GM18526 (cell line): ENCODE results near the gene CNTLN.

Source experiments
- POLR2A ChIP-seq: IDR thresholded peaks from 3 replicates; pipeline ENCODE4 v1.6.1; 2011; ENCODE audit not compliant: insufficient read length; ENCODE audit errors: extremely low read depth

CNTLN gene

DNA sequence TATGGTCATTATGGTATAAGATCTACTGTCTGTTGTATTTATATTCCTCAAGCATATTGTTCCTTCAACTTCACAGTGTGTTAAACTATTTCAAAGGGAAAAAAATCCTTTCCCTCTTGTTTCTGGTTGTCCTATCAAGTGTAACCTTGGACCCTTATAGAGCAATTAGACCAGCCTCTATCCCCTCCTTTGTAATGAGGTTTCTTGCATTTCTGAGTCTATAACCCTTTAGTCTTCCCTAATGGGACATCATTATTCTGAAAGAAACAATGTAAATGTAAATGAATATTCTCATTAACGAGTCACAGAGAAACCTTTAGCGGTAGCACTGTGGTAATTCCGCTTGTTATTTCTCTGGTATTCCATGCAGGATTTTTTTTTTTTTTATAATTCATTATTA, 197.3 kb downstream of the CNTLN start:
- TF ChIP-seq POLR2A: no peak

DNA sequence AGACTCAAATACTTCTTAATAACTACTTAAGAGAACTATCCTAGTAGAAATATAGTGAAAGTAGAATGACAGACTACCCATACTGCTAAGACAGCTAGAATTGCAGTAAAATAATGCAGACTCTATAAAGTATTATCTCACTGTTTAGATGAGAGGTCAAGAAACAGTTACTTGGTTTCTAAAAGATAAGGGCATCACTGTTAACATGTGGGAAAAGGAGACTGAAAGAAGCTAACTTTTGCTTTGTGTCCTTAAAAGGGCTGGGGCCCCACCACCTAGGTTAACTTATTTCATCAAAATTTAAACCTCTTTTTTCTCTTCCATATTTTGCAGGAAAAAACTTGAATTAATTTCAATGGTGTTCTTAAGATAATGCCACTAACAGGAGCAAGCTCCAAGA, 204.3 kb downstream of the CNTLN start:
- no peak for TF ChIP-seq POLR2A

DNA sequence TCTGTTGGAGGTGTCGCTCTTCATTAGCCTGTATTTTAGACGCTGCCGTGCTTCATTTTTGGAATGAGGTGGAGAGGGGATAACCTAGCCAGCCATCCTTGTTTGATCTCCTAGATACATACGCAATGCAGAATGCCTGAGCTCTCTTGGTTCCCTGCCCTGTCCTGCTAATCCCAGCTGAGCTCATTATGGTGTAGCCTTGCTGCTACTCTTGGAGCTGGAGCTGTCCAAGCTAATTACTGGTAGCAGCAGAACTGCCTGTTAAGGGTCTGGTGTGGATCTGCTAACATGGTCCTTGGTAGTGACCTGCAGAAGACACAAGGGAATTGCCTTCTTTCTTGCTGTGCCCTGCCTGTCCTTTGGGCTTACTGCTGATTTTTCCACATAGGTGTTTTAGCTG, 207.9 kb downstream of the CNTLN start:
- no peak for TF ChIP-seq POLR2A

DNA sequence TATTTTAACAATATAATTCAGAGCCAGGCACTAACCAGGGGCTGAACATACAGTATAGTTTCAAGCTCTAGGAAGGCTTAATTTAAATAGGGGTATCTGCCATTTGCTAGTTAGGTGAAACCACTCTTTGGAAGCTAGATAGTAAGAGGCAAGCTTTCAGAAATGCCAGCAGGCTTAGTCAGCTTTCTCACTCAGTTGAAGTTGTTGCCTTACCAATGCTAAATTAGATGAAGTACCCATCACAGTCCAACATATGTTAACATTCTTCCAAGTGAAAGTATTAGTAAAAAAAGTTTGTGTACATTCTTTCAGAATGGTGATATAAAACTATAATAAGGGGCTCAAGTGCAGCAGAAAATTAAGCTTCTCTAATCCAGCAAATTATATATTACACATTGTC, 215.0 kb downstream of the CNTLN start:
- no peak for TF ChIP-seq POLR2A

DNA sequence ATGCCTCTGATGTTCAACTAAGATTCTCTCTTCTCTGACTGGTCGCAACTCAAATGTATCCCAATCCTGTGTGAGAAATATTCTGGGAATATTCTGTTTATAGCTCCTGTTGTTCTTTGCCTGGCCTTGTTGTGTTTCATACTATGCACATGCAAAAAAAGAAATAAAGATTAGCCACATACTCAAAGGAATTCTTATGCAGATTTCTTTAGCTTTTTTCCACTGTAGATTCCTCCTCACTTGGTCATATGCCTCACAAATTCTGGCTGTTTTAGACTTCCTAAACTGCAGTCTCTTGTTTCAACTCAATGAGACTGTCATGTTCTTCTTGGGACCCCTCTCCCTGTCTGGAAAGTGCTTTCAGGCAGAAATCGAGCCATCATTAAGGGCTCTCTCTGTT, 226.5 kb downstream of the CNTLN start:
- TF ChIP-seq POLR2A: no peak

DNA sequence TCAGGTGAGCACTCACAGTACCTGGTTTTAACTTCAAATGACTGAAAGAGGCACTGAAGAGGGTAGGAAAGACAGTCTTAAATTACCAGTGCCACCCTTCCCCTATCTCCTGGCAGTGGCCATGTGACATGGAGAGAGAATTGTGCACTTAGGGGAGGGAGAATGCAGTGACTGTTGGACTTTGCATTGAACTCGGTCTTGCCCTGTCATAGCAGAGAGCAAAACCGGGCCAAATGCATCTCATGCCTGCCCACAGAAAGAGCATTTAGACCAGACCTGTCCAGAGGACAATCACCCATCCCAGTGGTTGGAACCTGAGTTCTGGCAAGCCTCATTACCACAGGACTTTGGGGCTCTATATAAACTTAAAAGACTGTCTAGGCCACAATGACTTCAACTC, 232.2 kb downstream of the CNTLN start:
- TF ChIP-seq POLR2A: no peak

DNA sequence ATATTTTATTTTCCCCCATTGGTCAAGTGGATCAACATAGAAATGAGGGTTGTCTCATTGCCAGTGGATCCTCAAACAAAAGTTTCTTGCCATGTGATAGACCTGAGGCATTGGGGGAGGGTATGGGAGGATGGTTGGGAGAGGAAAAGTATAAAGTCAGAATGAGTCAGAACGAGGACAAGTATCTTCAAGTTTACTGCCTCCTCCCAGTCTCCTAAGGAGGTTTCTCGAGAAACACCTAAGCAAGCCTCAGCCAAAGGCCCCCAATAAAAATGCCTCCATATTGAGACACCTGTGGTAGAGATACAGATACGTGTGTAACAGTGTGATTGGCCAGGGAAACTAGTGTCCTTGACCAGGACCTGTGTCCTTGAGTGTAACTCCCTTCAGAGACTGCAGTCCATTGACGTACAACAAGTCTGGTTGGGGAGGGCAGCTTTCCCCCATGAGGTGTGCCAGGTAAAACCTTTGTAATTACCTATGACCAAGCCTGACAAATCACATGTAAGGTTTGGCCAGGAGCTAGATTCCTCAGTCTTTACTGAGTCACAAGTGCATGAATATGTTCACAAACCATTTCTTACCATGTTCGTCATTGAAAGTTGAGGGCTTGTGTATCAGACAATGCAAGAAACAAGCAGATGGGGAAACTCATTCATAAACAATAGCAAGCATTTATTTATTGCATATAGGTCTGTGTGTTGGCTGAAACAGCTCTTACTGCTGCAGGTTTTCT, 245.5 kb downstream of the CNTLN start:
- TF ChIP-seq POLR2A: no peak

DNA sequence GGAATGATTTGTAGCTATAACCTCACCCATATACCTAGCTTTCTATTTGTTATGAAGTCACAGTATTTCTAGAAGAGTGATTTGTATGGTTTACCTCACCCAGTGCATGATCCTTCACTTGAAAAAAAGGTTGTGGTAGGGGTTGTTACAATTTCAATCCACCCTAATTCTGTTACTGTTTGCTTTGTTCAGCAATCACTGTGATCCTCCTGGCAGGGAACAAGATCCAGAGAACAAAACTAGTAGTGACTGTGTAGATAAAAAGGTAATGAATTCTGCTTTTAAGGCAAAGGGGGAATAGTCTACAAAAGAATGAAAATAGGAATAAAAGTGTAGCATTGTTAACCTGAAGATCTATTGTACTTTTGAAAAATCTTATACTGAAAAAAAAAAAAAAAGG, 252.7 kb downstream of the CNTLN start:
- no peak for TF ChIP-seq POLR2A

DNA sequence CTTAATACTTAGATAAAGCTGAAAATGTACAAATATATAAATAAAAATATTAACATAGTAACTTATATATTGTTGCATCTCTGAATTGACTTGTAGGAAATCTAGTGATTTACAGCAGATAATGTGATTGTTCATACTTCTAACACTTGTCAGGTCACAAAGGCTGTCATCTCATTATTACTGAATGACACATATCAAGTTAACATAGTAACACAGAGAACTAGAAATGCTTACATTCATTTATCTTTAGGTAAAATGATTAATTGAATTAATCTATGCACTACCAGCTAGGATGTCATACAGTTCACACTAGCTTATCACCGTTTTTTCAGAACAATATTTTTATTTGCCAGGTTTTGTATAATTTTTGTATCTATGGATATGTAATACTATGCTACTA, 254.2 kb downstream of the CNTLN start:
- no peak for TF ChIP-seq POLR2A

DNA sequence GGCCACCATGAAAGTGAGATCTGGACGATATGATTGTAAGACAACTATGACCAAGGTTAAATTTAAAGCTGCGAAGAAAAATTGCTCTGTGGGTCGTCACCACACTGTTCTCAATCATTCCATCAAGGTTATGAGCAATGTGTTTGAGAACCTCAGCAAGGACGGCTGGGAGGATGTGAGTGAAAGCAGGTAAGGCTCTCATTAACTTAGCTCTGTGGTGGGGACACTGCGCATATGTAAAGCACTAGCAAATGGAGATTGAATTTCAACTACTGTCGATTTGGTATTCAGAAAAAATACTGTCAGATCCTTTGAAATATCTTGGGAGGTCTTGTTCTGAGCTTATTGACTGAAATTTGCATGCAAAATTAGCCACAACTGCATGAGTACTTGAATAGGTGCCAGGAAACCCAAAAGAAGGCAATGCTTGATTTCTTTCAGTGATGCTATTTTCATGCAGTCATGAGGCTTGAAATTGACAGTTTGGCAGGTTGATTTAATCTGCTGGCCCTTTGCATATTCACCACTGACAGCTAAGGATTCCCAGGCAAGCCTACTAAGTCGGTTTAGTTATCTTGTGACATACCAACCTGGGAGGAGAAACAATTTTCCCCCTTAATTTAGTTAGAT, 260.2 kb downstream of the CNTLN start:
- TF ChIP-seq POLR2A: no peak

DNA sequence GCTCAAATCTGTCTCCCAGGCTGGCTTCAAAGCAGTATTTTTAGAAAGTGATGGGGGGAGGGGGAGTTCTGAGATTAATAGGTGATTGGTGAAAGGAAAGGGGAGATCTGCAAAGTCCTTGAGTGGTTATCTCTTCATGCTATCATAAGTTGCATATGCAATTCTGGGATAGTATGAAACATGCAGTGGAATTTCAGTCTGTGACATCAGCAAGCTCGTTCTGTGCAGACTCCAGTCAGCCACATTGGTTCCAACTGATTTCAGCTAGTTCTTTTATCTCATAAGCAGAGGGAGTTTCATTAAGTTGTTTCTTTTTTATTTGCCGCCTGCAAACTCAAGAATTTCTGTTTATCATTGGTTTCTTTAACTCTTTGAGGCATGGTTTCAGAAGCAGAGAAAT, 263.5 kb downstream of the CNTLN start:
- TF ChIP-seq POLR2A: no peak

DNA sequence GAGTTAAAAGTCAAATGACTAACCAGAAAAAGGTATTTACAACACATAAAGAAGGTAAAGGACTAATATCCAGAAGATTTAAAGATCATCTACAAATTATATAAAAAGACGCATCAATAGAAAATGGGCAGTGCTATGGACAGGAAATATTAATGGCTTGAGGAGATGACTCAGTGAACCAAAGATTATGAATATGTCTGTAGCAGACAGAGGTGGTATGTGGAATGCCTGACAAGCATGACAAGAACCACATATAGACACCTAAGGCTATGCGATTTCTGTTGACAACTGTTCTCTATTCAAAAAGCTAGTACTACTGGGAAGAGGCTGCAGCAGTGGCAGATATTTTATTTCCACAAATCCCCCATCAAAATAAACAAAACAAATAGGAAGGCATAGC, 267.0 kb downstream of the CNTLN start:
- no peak for TF ChIP-seq POLR2A

DNA sequence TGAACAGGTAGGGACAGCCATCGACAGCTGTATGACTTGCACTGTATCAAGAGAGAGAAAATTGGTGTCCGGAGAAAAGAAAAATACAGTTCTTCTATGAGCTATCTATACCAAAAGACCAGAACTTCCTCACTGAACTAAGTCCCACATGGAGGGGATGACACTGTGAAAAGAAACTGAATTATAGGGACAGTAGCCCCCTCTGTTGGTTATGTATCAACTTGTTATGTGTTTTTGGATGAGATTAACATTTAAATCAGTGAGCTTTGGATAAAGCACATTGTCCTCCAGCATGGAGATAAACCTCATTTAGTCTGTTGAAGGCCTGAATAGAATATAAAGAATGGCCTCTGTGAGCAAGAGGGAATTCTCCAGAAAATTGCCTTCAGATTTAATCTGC, 267.5 kb downstream of the CNTLN start:
- no peak for TF ChIP-seq POLR2A

DNA sequence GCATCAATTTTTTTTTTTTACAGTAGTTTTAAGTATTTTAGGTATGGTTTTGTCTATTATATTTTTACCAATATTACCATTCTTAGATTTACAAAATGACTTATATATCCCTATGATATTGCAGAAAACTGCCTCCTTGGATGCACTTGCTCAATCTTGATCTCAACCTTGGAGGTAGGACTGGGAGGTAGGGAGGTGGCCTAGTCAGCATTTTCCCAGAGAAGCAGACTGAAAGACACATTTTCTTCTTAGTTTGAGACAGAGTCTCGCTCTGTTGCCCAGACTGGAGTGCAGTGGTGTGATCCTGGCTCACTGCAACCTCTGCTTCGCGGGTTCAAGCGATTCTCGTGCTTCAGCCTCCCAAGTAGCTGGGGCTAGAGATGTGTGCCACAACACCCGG, 268.7 kb downstream of the CNTLN start:
- TF ChIP-seq POLR2A: no peak

DNA sequence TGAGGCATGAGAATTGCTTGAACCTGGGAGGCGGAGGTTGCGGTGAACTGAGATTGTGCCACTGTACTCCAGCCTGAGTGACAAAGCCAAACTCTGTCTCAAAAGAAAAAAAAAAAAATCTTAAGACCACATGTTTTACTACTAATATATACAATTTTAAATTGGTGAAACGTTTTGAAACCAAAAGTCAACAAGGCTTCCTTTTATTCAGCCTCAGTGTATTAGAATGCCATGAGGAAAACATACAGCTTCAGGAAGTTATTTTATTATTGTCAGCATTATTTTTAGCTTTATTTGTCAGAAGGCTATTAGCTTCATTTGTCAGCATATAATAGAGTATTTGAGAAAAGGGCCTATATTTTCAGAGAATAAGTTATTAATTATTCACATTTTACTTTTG, 280.1 kb downstream of the CNTLN start:
- TF ChIP-seq POLR2A: no peak

DNA sequence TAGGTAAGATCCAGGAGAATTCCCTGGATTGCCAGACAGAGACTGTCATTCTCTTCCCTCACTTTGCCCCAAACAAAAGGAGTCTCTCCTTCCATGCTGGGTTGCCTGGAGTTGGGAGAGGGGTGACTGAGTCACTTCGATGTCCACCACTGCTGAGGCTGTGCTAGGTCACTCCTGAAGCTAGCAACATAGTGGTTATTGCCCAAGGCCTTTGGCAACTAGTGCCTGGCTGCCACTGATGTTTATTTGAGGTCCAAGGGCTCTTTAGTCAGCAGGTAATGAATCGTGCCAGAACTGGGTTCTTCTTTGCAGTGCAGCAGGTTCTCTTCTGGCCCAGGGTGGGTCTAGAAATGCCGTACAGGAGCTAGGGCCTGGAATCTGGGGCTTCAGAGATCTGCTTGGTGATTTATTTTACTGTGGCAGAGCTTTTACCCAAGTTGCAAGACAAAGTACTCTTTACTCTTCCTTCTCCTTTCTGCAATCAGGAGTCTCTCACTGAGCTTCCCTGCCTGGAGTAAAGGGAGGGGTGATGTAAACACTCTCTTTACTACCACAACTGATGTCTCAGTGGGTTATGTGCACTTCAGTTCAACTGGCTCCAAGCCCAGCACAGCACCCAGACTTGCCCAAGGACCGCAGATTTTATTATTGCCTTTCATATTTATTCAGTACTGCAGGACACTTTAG, 288.3 kb downstream of the CNTLN start:
- TF ChIP-seq POLR2A: no peak

DNA sequence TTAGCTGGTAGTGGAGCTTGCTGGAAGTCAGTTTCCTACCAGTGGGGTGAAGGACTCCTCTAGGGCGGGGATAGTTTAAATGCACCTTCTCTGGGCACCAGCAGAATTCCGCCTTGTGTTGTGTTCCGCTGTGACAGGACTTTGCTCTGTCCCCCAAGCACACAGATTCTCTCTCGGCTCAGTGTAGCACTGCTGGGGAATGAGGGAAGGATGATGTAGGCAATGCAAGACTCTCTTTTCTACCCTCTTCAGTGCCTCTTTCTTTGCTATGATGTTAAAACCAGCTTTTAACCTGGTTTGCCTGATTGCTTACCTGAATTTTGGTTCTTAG, 288.8 kb downstream of the CNTLN start:
- no peak for TF ChIP-seq POLR2A
